HepG2 (cell line): ENCODE data around the gene IL26. TPM values are rescaled to one million over a fixed set of nuclear protein-coding genes. Genes with fewer than 3 reads are reported as not detected.

Experiments
- ATAC-seq: fragments of 200-7000 bp; cut with Tn5 transposase; 3 replicates; pipeline ENCODE4 v1.9.1; 2020; ENCODE audit warnings: mild to moderate bottlenecking, moderate library complexity
- BruUV-seq: library from RNA; stranded (reverse); fragments of 400-500 nt; replicated peaks from 2 replicates; lab custom pipeline; 2021; lab: Mats Ljungman, UMichigan
- CTCF ChIA-PET: fragments of 300-600 bp; formaldehyde crosslinking; extraction: SDS; loops from one replicate; lab custom pipeline; 2021; ENCODE audit warnings: low total read pairs, inconsistent platforms, low intra/inter-chr PET ratio; lab: Yijun Ruan, JAX
- POLR2A ChIA-PET: fragments of 350-600 bp; sonication (Branson Sonifier 250); formaldehyde crosslinking; loops from one replicate; lab custom pipeline; 2020; ENCODE audit warnings: antibody characterized with exemption, inconsistent platforms; lab: Yijun Ruan, JAX
- DNase-seq: peaks from one replicate; pipeline ENCODE4 v3.0.0-alpha.2; 2015; ENCODE audit warnings: low spot score
- FAIRE-seq: peaks from 3 replicates; lab custom pipeline; 2011; peaks lifted over from hg19 to GRCh38; lab: Jason Lieb, UNC
- H2AFZ ChIP-seq: one replicate; pipeline ENCODE4 v1.6.1; 2011; ENCODE audit warnings: low read length, inconsistent platforms
- H3K27ac ChIP-seq: fragments of 300-600 bp; 3 replicates; pipeline ENCODE4 v1.8.0; 2011; ENCODE audit warnings: mixed run types, mild to moderate bottlenecking, mixed read lengths, low read length, inconsistent platforms; ENCODE audit not compliant: insufficient read depth; ENCODE audit errors: extremely low read length
- H3K27me3 ChIP-seq, 2 experiments: fragments of 200-600 bp in 1 of 2; 2 replicates in 1 of 2; 3 replicates in 1 of 2; pipeline versions ENCODE4 v1.6.0 to v1.8.0; 2011; ENCODE audit warnings: low read length in 2 of 2, mild to moderate bottlenecking in 2 of 2, moderate library complexity in 2 of 2, inconsistent platforms in 1 of 2; ENCODE audit not compliant: insufficient read depth in 2 of 2, control insufficient read depth in 1 of 2
- H3K36me3 ChIP-seq, 2 experiments: fragments of 200-600 bp in 1 of 2; replicated peaks in 1 of 2; 2 replicates in 1 of 2; 3 replicates in 1 of 2; pipeline versions ENCODE4 v1.5.1 to v1.8.0; 2011; ENCODE audit warnings: low read length in 2 of 2, inconsistent platforms in 1 of 2; ENCODE audit not compliant: insufficient read depth in 2 of 2, control insufficient read depth in 1 of 2
- H3K4me1 ChIP-seq: 2 replicates; pipeline ENCODE4 v1.5.1; 2012; ENCODE audit warnings: low read length, inconsistent platforms; ENCODE audit not compliant: insufficient read depth
- H3K4me2 ChIP-seq: 2 replicates; pipeline ENCODE4 v1.6.0; 2011; ENCODE audit warnings: low read depth, low read length, inconsistent platforms
- H3K4me3 ChIP-seq, 3 experiments: fragments of 200-600 bp in 1 of 3; sonication (generic), shearing (Covaris generic) in 1 of 3; replicated peaks in 1 of 3; 2 replicates each; pipeline ENCODE4 v1.5.1; 2011 to 2016; ENCODE audit warnings: low read length in 3 of 3, inconsistent platforms in 2 of 3, low read depth in 2 of 3, mild to moderate bottlenecking in 2 of 3, control low read depth in 1 of 3, mixed read lengths in 1 of 3; ENCODE audit not compliant: insufficient read depth in 1 of 3
- H3K79me2 ChIP-seq: one replicate; pipeline ENCODE4 v1.6.1; 2011; ENCODE audit warnings: low read length, inconsistent platforms; ENCODE audit not compliant: insufficient read depth
- H3K9ac ChIP-seq: 2 replicates; pipeline ENCODE4 v1.6.0; 2011; ENCODE audit warnings: mild to moderate bottlenecking, low read depth, low read length, inconsistent platforms; ENCODE audit not compliant: insufficient read depth
- H3K9me3 ChIP-seq: 2 replicates; pipeline ENCODE4 v1.5.1; 2012; ENCODE audit warnings: mild to moderate bottlenecking, low read length
- H4K20me1 ChIP-seq: 2 replicates; pipeline ENCODE4 v1.6.0; 2011; ENCODE audit warnings: inconsistent platforms, mild to moderate bottlenecking, low read length, moderate library complexity; ENCODE audit not compliant: insufficient read depth
- AGO1 ChIP-seq: fragments of 200-400 bp; formaldehyde crosslinking; IDR thresholded peaks from 2 replicates; pipeline ENCODE4 v1.6.1; 2017; ENCODE audit warnings: mild to moderate bottlenecking, low read depth, low read length, moderate library complexity; ENCODE audit not compliant: poor library complexity, severe bottlenecking
- ATAD3A ChIP-seq: sonication (generic); formaldehyde crosslinking; IDR thresholded peaks from 2 replicates; pipeline ENCODE4 v1.4.0; 2020; ENCODE audit warnings: missing genetic modification reagents
- MXI1 ChIP-seq: IDR thresholded peaks from 3 replicates; pipeline ENCODE4 v1.6.1; 2012; ENCODE audit warnings: low read depth, low read length, inconsistent platforms, borderline replicate concordance
- NAIF1 ChIP-seq: sonication (generic); formaldehyde crosslinking; IDR thresholded peaks from 2 replicates; pipeline ENCODE4 v1.5.0; 2020; ENCODE audit warnings: mild to moderate bottlenecking, missing genetic modification reagents, borderline replicate concordance
- RFX3 ChIP-seq: IDR thresholded peaks from 2 replicates; pipeline ENCODE4 v1.6.1; 2016; ENCODE audit warnings: missing biosample characterization, missing genetic modification reagents
- ZNF33A ChIP-seq: sonication (generic); formaldehyde crosslinking; IDR thresholded peaks from 2 replicates; pipeline ENCODE4 v1.5.1; 2020; ENCODE audit warnings: missing genetic modification reagents, mild to moderate bottlenecking, moderate library complexity, borderline replicate concordance
- WGBS: methylation state at CpG from one replicate; pipeline ENCODE4 v1.1.6; 2017; ENCODE audit warnings: low lambda C conversion rate; 5-methylcytosine and 5-hydroxymethylcytosine counted together
- in situ Hi-C: cut with HindIII; loops from 2 replicates; pipeline ENCODE4 v1.10.0; 2017; ENCODE audit warnings: low pct_unique_long_range_greater_than_20kb; ENCODE audit not compliant: extremely low pct_ligation_motif_present
- intact Hi-C: fragments of 100-400 bp; cut with micrococcal nuclease; formaldehyde crosslinking; loops from one replicate; pipeline ENCODE4 v1.10.0; 2022; ENCODE audit not compliant: unreplicated experiment
- polyA plus RNA-seq, 8 experiments: library from polyadenylated mRNA; depleted of rRNA in 3 of 8; stranded (reverse) in 7 of 8; unstranded in 1 of 8; fragments of >200 nt; fragmentation: Illumina TruSeq in 4 of 8; extraction: Trizol in 4 of 8; gene quantifications; 2 replicates each; pipeline versions ENCODE4 v1.2.1 to v1.2.3, GENCODE V29; 2011 to 2016; ENCODE audit warnings: low read depth in 4 of 8, missing spikeins in 1 of 8, mixed read lengths in 1 of 8; ENCODE audit not compliant: insufficient read depth in 1 of 8
- total RNA-seq, 5 experiments: library from RNA; depleted of rRNA; stranded (reverse); fragments of >200 nt; fragmentation: Illumina TruSeq; extraction: Trizol; gene quantifications; 2 replicates each; pipeline ENCODE4 v1.2.3, GENCODE V29; 2016; ENCODE audit warnings: low read depth in 1 of 5
- TF ChIP-seq, protein P1 (sequence below), 2 experiments: sonication (generic) in 1 of 2; formaldehyde crosslinking in 1 of 2; IDR thresholded peaks; 2 replicates each; pipeline versions ENCODE4 v1.4.0 to v1.6.1; 2016 to 2020; ENCODE audit warnings: borderline replicate concordance in 1 of 2, low read depth in 1 of 2, mild to moderate bottlenecking in 1 of 2, missing genetic modification reagents in 1 of 2
- TF ChIP-seq, protein P2 (sequence below): sonication (generic); formaldehyde crosslinking; IDR thresholded peaks from 2 replicates; pipeline ENCODE4 v1.5.0; 2020; ENCODE audit warnings: mild to moderate bottlenecking, missing genetic modification reagents

IL26 gene
- total and polyA plus RNA-seq, 2 of the 13 experiments (the other 11 are each of a cell fraction or from before 2014, with no cell fraction given) = not detected

DNA sequence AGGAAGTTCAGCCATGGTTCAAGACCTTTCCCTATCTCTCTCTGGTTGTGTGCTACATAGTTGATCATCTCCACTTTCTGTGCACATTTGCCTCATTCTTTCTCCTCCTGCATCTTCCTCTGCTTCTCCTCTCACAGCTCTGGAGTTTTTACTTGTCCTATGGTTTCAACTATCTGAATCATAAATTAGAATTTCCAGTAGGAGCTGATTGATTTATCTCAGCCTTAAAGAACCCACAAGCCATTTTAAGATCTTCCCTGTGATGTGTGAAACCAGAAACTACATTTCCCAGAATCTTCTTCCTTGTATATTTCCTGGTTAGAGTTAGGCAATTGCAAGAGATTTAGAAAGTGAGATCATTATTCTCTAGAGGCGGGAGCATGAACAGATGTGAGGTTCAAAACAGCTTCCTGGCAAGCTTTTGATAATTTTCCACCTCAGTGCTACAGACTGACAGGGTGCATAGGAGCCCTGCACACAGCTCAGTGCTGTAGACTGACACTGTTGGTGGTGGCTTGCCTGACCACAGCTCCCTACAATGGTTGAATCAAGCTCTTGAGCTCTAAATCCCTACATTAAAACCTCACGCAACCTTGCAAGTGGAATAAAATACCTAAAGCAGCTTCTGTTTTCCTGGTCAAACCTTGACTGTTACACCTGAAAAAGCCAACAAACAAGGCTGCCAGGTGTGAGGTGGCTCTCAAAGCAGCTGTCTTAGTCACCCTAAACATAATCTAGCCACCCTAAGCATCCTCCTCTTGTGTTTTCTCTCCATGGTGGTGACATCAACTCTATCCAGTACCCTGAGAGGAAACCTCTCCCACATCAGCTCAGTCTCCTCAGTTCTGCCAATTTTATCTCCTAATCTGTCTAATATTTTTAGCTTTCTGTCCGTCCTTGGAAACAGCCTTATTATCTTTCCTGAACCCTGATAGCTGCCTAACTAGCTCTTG, 44.5 kb downstream of the IL26 start:
- WGBS = 36% methylated on average over 3 of the region's 3 CpGs
- H3K4me1 ChIP-seq = 0 out of 2 replicates have a peak, but pooled peaks cover 8% of the 10 kb centered on the region
- H3K36me3 ChIP-seq = no peaks in the 10 kb centered on the region
- FAIRE-seq (no peak), DNase-seq (no peak), ATAC-seq (no peak)
- H3K4me3 ChIP-seq = no peak overlapping the region
- H3K27me3 ChIP-seq = no peaks in the 10 kb centered on the region
- no TSS peak for BruUV-seq
- CTCF ChIA-PET = no interaction called here
- no peak overlapping the region for H3K27ac ChIP-seq
- POLR2A ChIA-PET = no interaction called here
- intact Hi-C loops = no loop called here
- H4K20me1 ChIP-seq = no peaks in the 10 kb centered on the region
- H3K4me2 ChIP-seq = no peak overlapping the region
- H3K9ac ChIP-seq = no peak overlapping the region
- TF ChIP-seq ATAD3A (no peak), MXI1 (no peak), AGO1 (no peak), ZNF33A (CRISPR knock-in tag) (no peak), RFX3 (CRISPR knock-in tag) (no peak), NAIF1 (CRISPR knock-in tag) (no peak)
- TF ChIP-seq, protein P1, sequence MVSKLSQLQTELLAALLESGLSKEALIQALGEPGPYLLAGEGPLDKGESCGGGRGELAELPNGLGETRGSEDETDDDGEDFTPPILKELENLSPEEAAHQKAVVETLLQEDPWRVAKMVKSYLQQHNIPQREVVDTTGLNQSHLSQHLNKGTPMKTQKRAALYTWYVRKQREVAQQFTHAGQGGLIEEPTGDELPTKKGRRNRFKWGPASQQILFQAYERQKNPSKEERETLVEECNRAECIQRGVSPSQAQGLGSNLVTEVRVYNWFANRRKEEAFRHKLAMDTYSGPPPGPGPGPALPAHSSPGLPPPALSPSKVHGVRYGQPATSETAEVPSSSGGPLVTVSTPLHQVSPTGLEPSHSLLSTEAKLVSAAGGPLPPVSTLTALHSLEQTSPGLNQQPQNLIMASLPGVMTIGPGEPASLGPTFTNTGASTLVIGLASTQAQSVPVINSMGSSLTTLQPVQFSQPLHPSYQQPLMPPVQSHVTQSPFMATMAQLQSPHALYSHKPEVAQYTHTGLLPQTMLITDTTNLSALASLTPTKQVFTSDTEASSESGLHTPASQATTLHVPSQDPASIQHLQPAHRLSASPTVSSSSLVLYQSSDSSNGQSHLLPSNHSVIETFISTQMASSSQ (IDR thresholded peaks at IDR 0.05; ENCODE audit: low read depth) = no peak
- TF ChIP-seq, protein P1 (CRISPR knock-in tag; IDR thresholded peaks at IDR 0.05; ENCODE audit: borderline replicate concordance) = no peak
- TF ChIP-seq, protein P2, sequence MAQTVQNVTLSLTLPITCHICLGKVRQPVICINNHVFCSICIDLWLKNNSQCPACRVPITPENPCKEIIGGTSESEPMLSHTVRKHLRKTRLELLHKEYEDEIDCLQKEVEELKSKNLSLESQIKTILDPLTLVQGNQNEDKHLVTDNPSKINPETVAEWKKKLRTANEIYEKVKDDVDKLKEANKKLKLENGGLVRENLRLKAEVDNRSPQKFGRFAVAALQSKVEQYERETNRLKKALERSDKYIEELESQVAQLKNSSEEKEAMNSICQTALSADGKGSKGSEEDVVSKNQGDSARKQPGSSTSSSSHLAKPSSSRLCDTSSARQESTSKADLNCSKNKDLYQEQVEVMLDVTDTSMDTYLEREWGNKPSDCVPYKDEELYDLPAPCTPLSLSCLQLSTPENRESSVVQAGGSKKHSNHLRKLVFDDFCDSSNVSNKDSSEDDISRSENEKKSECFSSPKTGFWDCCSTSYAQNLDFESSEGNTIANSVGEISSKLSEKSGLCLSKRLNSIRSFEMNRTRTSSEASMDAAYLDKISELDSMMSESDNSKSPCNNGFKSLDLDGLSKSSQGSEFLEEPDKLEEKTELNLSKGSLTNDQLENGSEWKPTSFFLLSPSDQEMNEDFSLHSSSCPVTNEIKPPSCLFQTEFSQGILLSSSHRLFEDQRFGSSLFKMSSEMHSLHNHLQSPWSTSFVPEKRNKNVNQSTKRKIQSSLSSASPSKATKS (CRISPR knock-in tag) = no peak
- TF ChIP-seq, all 625 proteins: peak for 0
- Histone ChIP-seq H3K79me2 (no peaks in the 10 kb centered on the region), H3K9me3 (no peaks in the 10 kb centered on the region), H2AFZ (no peak overlapping the region)
- in situ Hi-C loops = no loop called here
